ENCODE results near the gene BHLHA15.

DNA sequence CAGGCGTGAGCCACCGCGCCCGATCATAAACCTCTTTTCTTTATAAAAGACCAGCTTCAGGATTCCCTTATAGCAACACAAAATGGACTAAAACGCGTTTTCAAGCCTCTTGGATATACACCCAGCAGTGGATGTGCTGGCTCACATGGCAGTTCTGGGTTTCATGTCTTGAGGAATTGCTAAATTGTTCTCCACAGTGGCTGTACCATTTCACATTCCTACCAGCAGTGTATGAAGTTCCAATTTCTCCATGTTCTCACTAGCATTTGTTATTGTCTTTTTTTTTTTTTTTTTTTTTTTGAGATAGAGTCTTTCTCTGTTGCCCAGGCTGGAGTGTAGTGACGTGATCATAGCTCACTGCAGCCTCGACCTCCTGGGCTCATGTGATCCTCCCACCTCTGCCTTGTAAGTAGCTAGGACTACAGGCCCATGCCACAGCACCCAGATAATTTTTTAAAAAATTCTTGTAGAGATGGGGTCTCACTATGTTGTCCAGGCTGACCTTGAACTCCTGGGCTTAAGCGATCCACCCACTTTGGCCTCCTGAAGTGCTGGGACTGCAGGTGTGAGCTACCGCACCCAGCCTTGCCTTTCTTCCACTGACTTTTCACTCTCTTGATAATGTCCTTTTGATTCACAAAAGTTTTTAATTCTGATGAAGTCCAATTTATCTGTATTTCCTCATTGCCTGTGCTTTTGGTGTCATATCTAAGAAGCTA, 23.3 kb downstream of the BHLHA15 start:
- TF ChIP-seq, protein P1, sequence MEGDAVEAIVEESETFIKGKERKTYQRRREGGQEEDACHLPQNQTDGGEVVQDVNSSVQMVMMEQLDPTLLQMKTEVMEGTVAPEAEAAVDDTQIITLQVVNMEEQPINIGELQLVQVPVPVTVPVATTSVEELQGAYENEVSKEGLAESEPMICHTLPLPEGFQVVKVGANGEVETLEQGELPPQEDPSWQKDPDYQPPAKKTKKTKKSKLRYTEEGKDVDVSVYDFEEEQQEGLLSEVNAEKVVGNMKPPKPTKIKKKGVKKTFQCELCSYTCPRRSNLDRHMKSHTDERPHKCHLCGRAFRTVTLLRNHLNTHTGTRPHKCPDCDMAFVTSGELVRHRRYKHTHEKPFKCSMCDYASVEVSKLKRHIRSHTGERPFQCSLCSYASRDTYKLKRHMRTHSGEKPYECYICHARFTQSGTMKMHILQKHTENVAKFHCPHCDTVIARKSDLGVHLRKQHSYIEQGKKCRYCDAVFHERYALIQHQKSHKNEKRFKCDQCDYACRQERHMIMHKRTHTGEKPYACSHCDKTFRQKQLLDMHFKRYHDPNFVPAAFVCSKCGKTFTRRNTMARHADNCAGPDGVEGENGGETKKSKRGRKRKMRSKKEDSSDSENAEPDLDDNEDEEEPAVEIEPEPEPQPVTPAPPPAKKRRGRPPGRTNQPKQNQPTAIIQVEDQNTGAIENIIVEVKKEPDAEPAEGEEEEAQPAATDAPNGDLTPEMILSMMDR (IDR thresholded peaks at IDR 0.05; ENCODE audit: insufficient read depth, low read length, poor library complexity, severe bottlenecking): no peak
- no peak for TF ChIP-seq EZH2phosphoT487 (conservative IDR thresholded peaks at IDR 0.05; ENCODE audit: low read length)
